GM12875 (cell line): ENCODE measurements around the gene MBD6.

Experiments
- H3K4me3 ChIP-seq: one replicate; pipeline ENCODE4 v1.5.1; 2011; ENCODE audit warnings: low read depth, low read length, control low read depth
- TF ChIP-seq, protein P1 (sequence below): IDR thresholded peaks from 2 replicates; pipeline ENCODE4 v1.5.1; 2011; ENCODE audit warnings: low read depth, mild to moderate bottlenecking, control low read depth, inconsistent platforms, low read length, moderate library complexity, borderline replicate concordance; ENCODE audit not compliant: insufficient read depth

The MBD6 gene

DNA sequence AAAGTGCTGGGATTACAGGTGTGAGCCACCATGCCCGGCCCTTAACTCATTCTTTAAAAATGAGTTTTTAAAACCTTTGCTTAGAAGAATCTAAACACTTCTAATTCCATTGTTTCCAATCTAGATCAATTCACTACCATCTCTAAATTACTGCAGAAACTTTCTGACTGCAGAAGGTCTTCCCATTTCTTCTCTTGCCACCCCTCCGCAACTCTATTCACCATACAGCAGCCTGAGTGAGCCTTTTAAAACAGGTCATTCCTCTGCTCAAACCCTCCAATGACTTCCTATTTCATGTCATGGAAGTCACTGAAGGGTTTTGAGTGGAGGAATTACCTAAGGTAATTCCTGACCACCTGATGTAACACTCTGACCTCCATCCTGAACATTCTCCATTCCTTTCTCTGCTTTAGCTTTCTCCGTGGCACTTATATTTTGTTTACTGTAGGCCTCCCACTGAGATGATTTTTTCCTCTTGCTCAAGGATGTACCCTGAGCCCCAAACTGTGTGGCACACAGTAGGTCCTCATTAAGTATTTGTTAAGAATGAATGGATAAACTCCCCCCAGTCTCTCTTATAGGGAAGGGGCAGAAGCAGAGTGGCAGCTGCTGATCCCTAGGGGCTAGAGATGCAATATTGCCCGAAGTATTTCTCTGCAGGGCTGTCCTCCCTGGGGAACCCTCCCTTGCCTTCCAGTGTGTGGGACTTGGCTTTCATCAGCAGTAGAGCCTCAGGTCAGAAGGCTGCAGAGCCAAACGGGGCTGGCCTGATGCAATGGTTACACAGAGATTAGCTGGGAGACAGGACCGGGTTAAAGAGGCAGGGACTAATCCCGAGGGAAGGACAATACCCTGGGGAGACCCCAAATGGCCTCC, 3.5 kb upstream of the MBD6 start:
- peak overlapping the region; percentile 75 for H3K4me3 ChIP-seq
- TF ChIP-seq, protein P1, sequence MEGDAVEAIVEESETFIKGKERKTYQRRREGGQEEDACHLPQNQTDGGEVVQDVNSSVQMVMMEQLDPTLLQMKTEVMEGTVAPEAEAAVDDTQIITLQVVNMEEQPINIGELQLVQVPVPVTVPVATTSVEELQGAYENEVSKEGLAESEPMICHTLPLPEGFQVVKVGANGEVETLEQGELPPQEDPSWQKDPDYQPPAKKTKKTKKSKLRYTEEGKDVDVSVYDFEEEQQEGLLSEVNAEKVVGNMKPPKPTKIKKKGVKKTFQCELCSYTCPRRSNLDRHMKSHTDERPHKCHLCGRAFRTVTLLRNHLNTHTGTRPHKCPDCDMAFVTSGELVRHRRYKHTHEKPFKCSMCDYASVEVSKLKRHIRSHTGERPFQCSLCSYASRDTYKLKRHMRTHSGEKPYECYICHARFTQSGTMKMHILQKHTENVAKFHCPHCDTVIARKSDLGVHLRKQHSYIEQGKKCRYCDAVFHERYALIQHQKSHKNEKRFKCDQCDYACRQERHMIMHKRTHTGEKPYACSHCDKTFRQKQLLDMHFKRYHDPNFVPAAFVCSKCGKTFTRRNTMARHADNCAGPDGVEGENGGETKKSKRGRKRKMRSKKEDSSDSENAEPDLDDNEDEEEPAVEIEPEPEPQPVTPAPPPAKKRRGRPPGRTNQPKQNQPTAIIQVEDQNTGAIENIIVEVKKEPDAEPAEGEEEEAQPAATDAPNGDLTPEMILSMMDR, result no peak

DNA sequence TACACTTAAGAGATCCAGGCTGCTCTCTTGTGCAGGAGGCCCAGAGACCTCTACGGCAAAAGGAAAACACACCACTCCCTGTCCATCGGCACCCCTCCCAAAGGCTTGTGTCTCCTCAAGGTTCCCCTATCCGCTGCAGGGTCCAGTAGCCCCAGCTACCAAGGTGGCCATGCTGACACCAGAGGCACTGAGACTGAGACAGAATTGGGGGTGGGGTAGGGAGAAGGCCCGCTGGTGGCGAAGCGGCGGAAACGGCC, 2.9 kb upstream of the MBD6 start:
- peak overlapping the region; percentile 75 for H3K4me3 ChIP-seq
- TF ChIP-seq, protein P1, result no peak

DNA sequence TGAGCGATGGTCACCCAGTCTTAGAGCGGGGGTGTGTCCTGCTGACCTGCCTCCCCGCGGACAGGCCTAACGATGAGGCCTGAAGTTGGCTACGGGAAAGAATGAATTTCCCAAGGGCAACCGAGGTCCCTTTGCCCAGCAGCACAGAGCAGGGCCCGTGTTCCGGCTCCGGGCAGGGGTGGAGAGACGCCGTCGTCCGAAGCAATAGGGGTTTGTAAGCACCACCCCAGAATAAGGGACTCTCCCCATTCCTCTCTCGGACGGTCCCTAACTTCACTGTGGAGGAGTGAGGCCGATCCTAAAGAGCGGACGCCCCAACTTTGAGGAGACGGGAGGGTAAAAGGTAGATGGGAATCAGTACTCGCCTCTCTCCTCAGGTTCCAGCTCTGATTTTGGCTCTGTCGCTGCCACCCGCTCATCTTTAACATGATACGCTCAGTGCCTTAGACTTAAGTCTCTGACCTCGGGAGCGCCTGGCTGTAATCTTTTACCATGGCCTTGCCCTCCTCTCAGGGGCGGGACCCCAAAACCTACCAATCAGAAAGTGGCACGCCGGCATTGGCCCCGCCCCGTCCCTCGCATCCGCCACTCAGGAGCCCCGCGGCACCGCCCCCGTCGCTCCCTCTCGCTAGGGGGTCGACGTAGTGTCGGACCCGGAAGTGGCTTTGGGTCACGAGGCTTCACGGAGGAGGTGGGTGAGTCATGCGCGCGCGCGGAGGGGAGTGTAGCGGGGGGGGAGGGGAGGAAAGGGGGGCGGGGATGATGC, 2.4 kb upstream of the MBD6 start, which contains the start of gene DDIT3:
TSS of gene DDIT3 (minus strand) at position 462 of the 766 bp plus-strand sequence. CDS start 3,108 bp downstream, outside the sequence.
- TF ChIP-seq, protein P1, result no peak
- peak within 1 kb of the TSS; percentile 75 for H3K4me3 ChIP-seq

DNA sequence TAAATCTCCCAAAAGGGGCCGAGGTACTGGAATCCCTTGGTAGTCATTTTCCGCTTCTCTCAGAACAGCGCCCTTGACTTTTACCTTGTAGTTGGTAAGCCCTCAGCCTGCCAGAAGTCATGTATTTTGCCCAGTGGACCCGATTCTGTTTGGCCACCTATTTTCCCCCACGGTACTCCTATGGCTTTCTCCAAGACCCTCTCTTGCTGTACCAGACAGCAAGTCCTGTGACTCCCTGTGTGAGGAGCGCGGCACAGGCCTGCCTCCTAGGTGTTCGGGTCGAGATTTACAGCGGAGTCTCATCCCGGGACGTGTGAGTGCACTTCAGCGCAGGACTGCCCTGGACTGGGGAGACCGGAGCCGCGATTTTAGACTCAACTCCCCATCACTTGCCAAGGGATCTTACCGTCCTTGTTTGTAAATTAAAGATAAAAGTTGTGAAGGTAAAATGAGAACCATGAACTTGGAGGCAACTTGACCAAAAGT, 1.1 kb upstream of the MBD6 start:
- TF ChIP-seq, protein P1, result no peak
- no peak overlapping the region for H3K4me3 ChIP-seq

DNA sequence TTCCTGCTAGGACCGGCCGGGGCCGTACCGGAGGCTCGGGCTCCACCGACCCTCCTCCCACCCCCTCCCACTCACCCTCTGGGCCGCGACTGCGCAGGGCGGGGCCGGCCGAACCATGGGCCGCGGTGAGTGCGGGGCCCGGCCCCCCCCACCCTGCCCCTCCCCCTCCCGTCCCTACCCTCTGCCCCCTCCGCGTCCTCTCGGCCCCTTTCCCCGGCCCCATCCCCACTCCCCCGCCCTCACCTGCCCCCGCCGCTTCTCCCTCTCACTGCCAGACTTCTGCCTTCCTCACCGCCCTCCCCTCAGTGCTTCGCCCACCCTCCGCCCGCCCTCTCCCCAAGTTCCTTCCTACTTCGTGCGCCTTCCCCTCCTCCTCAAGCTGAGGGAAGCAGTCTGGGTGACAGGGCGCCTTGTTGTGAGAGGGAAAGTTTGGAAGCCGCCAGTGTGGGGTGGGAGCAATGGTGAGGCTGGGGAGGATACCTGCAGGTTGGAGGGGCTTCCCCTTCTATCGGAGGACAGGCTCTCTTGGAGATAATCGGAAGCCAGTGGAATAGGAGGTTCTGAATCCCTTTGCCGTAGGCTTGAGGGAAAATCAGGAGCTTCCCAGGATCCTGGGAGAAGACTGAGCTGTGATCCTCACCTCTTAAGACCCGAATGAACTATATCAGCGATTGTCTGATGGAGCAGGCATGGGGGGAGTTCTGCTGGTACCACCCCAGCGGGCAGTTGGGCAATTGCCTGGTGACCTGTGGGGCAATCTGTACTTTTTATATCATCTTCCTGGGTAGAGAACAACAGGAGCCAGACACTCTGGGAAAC, 472 bp downstream of the MBD6 start:
- H3K4me3 ChIP-seq, result peak overlapping the region; percentile 66
- TF ChIP-seq, protein P1, result 0 out of 2 replicates have a peak, but pooled peaks have one; percentile 3

DNA sequence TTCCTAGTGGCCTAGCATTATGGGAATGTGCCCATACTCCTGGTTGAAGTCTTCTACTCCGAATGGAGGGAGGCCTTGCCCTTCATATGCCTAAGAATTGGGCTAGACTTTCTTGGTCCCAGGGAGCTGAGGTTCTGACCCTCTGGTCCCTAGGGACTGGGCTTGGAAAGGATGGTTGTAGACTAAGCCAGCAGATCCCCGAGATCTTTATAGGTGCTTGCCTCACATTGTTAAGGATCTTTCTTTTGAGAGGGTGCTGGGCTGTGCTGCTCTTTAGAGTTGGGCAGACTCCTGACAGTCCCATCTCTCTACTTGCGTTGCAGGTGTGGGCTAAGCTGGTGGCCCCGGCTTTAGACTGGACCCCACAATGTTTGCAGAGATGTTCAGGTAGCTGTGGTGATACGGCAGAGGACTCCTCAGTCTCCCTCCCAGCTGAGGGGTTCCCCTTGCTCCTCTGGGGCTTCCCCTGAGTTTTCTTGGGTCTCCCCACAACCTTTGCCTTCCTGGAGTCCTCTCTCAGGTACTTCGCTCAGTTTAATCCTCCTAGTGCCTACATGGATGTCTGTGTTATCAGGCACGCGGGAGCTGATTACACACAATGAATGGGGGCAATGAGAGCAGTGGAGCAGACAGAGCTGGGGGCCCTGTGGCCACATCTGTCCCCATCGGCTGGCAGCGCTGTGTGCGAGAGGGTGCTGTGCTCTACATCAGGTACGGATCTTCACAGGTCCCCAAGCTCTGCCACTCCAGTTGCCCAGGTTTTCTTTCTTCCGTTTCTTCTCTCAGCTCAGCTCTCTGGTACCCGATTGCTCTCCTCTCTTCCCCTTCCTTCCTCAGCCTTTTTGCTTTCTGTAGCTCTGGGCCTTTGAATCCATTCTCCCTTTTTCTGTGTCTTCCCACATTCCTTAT, 1.3 kb downstream of the MBD6 start:
- H3K4me3 ChIP-seq, result peak overlapping the region; percentile 66
- TF ChIP-seq, protein P1, result no peak
